Liver (tissue), 3 donors: ENCODE data around the gene RNGTT.

ENCODE experiments used
- EGR1 ChIP-seq, 2 donors: IDR thresholded peaks; 2 replicates each; pipeline ENCODE4 v1.6.1; 2016 to 2018; ENCODE audit warnings: antibody characterized with exemption in 2 of 2, low read depth in 2 of 2
- HNF4G ChIP-seq: IDR thresholded peaks from 2 replicates; pipeline ENCODE4 v1.6.1; 2016; ENCODE audit warnings: antibody characterized with exemption
- JUND ChIP-seq, 2 donors: IDR thresholded peaks; 2 replicates each; pipeline ENCODE4 v1.6.1; 2016; ENCODE audit warnings: antibody characterized with exemption in 2 of 2
- NR2F2 ChIP-seq: IDR thresholded peaks from 2 replicates; pipeline ENCODE4 v1.6.1; 2016; ENCODE audit warnings: antibody characterized with exemption
- RAD21 ChIP-seq, 2 donors: IDR thresholded peaks; 2 replicates each; pipeline ENCODE4 v1.6.1; 2016; ENCODE audit warnings: antibody characterized with exemption in 2 of 2, mild to moderate bottlenecking in 2 of 2
- SP1 ChIP-seq: IDR thresholded peaks from 2 replicates; pipeline ENCODE4 v1.6.1; 2018; ENCODE audit warnings: antibody characterized with exemption, mild to moderate bottlenecking
- TAF1 ChIP-seq: conservative IDR thresholded peaks from 2 replicates; pipeline ENCODE4 v1.6.1; 2016; ENCODE audit warnings: antibody characterized with exemption, mild to moderate bottlenecking
- TF ChIP-seq, protein P1 (sequence below): fragments of 150-350 bp; IDR thresholded peaks from 2 replicates; pipeline ENCODE4 v1.5.1; 2017; ENCODE audit warnings: improper control_type of control experiment, low read depth, low read length; ENCODE audit not compliant: missing input control
- TF ChIP-seq, protein P2 (sequence below): IDR thresholded peaks from 2 replicates; pipeline ENCODE4 v1.6.1; 2016; ENCODE audit warnings: antibody characterized with exemption
- TF ChIP-seq, protein P3 (sequence below): IDR thresholded peaks from 2 replicates; pipeline ENCODE4 v1.6.1; 2016; ENCODE audit warnings: antibody characterized with exemption, mild to moderate bottlenecking
- donor health status: healthy.
- donor health status: healthy.

DNA sequence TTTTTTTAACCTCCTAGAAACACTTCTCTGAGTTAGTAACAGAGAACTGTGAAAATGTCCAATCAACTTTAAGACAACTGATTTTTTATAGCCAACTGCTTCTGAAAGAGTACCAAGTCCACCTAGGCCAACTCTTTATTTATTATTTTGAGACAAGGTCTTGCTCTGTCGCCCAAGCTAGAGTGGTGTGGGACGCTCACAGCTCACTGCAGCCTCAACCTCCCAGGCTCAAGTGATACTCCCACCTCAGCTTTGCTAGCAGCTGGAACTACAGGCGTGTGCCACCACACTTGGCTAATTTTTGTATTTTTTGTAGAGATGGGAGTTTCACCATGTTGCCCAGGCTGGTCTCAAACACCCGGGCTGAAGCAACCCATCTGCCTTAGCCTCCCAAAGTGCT, 331.6 kb downstream of the RNGTT start:
- TF ChIP-seq, protein P1, sequence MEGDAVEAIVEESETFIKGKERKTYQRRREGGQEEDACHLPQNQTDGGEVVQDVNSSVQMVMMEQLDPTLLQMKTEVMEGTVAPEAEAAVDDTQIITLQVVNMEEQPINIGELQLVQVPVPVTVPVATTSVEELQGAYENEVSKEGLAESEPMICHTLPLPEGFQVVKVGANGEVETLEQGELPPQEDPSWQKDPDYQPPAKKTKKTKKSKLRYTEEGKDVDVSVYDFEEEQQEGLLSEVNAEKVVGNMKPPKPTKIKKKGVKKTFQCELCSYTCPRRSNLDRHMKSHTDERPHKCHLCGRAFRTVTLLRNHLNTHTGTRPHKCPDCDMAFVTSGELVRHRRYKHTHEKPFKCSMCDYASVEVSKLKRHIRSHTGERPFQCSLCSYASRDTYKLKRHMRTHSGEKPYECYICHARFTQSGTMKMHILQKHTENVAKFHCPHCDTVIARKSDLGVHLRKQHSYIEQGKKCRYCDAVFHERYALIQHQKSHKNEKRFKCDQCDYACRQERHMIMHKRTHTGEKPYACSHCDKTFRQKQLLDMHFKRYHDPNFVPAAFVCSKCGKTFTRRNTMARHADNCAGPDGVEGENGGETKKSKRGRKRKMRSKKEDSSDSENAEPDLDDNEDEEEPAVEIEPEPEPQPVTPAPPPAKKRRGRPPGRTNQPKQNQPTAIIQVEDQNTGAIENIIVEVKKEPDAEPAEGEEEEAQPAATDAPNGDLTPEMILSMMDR = no peak
- no peak for TF ChIP-seq TAF1
- TF ChIP-seq, protein P2, sequence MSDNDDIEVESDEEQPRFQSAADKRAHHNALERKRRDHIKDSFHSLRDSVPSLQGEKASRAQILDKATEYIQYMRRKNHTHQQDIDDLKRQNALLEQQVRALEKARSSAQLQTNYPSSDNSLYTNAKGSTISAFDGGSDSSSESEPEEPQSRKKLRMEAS = no peak
- TF ChIP-seq HNF4G = no peak
- TF ChIP-seq, protein P3, sequence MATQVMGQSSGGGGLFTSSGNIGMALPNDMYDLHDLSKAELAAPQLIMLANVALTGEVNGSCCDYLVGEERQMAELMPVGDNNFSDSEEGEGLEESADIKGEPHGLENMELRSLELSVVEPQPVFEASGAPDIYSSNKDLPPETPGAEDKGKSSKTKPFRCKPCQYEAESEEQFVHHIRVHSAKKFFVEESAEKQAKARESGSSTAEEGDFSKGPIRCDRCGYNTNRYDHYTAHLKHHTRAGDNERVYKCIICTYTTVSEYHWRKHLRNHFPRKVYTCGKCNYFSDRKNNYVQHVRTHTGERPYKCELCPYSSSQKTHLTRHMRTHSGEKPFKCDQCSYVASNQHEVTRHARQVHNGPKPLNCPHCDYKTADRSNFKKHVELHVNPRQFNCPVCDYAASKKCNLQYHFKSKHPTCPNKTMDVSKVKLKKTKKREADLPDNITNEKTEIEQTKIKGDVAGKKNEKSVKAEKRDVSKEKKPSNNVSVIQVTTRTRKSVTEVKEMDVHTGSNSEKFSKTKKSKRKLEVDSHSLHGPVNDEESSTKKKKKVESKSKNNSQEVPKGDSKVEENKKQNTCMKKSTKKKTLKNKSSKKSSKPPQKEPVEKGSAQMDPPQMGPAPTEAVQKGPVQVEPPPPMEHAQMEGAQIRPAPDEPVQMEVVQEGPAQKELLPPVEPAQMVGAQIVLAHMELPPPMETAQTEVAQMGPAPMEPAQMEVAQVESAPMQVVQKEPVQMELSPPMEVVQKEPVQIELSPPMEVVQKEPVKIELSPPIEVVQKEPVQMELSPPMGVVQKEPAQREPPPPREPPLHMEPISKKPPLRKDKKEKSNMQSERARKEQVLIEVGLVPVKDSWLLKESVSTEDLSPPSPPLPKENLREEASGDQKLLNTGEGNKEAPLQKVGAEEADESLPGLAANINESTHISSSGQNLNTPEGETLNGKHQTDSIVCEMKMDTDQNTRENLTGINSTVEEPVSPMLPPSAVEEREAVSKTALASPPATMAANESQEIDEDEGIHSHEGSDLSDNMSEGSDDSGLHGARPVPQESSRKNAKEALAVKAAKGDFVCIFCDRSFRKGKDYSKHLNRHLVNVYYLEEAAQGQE = no peak
- TF ChIP-seq JUND (IDR thresholded peaks at IDR 0.05) = no peak
- TF ChIP-seq EGR1 (IDR thresholded peaks at IDR 0.05; ENCODE audit: low read depth in 2 of 2) = no peak
- no peak for TF ChIP-seq RAD21 (IDR thresholded peaks at IDR 0.05)
- no peak for TF ChIP-seq SP1
- TF ChIP-seq NR2F2 = no peak
